GM12878 (cell line): ENCODE measurements around the gene GMCL2. TPM values are rescaled to one million over a fixed set of nuclear protein-coding genes. Genes with fewer than 3 reads are reported as not detected.
A peak's percentile ranks its signal among the peaks of the same experiment; 100 is the strongest.

Source experiments
- CBX3 ChIP-seq: fragments of 200-600 bp; sonication (generic); IDR thresholded peaks from 2 replicates; pipeline ENCODE4 v1.6.1; 2016; ENCODE audit warnings: low read depth, borderline replicate concordance
- KDM1A ChIP-seq: fragments of 200-600 bp; sonication (generic); IDR thresholded peaks from 2 replicates; pipeline ENCODE4 v1.6.1; 2016; ENCODE audit warnings: borderline replicate concordance
- PML ChIP-seq: IDR thresholded peaks from 2 replicates; pipeline ENCODE4 v1.6.1; 2012; ENCODE audit warnings: low read length, inconsistent platforms
- ZNF622 ChIP-seq: fragments of 450-650 bp; IDR thresholded peaks from 2 replicates; pipeline ENCODE4 v1.6.1; 2017; ENCODE audit warnings: mild to moderate bottlenecking, inconsistent platforms
- polyA plus RNA-seq, 11 experiments: library from polyadenylated mRNA; depleted of rRNA in 4 of 11; unstranded in 6 of 11; stranded (reverse) in 5 of 11; fragments of >200 nt; fragmentation: Nextera tagmentation in 4 of 11; fragmentation: Illumina TruSeq in 1 of 11; extraction: Ambion mirVana in 4 of 11; extraction: Trizol in 1 of 11; gene quantifications; 1 replicate in 1 of 11; 2 replicates in 10 of 11; pipeline versions ENCODE4 v1.2.1 to v1.2.3, GENCODE V29; 2011 to 2016; ENCODE audit warnings: inconsistent platforms in 2 of 11, missing spikeins in 2 of 11, low read depth in 1 of 11
- total RNA-seq, 4 experiments: library from RNA; depleted of rRNA in 3 of 4; stranded (reverse); fragments of >200 nt in 3 of 4; fragmentation: Illumina TruSeq in 1 of 4; extraction: Trizol in 1 of 4; gene quantifications; 2 replicates each; pipeline versions ENCODE4 v1.2.1 to v1.2.3, GENCODE V29; 2013 to 2021
- TF ChIP-seq, protein P1 (sequence below): fragments of 450-650 bp; IDR thresholded peaks from 2 replicates; pipeline ENCODE4 v1.6.1; 2017; ENCODE audit warnings: mild to moderate bottlenecking, low read depth, inconsistent platforms; ENCODE audit not compliant: poor library complexity, severe bottlenecking
- TF ChIP-seq, protein P2 (sequence below): fragments of 450-650 bp; IDR thresholded peaks from 2 replicates; pipeline ENCODE4 v1.6.1; 2014; ENCODE audit warnings: mild to moderate bottlenecking

Gene GMCL2
- total and polyA plus RNA-seq, 10 of the 15 experiments (the other 5 are each of a cell fraction or from before 2014, with no cell fraction given) = 0.07 TPM; not detected in 9

DNA sequence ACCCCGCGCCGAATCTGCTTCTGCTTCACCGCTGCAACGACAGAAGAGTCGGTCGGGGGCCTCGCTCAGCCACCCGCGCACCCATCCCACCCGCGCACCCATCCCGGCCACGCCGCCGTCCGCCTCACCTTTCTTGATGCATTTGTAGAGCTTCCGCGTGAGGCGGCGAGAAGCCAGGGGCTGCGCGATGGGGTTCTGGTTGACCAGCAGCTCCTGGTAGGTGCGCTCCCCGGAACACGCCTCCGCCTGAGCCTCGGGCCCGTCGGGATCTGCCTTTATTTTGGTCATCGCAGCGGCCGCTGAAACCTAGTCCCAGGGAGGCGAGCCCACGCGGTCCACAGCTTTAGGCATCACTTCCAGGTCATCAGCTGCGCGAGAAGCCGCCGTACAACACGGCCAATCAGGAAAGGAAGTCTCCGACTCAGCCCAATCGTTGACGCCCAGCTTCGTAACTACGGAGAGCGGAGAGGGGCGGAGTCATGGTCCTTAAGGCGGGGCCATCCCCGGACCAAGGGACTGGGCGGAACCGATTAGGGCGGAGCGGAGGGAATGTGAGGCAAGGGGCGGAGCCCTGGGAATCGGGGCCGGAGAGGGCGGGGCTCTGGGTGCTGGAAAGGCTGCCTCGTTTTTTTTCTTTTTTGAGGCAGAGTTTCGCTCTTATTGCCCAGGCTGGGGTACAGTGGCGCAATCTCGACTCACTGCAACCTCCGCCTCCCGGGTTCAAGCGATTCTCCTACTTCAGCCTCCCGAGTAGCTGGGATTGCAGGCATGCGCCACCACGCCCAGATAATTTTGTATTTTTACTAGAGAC is 33.4 kb downstream of the GMCL2 start, which contains the start of gene NHP2 (continued):
- TF ChIP-seq PML (no peak), CBX3 (no peak), ZNF622 (no peak), KDM1A (no peak)
- TF ChIP-seq, protein P1, sequence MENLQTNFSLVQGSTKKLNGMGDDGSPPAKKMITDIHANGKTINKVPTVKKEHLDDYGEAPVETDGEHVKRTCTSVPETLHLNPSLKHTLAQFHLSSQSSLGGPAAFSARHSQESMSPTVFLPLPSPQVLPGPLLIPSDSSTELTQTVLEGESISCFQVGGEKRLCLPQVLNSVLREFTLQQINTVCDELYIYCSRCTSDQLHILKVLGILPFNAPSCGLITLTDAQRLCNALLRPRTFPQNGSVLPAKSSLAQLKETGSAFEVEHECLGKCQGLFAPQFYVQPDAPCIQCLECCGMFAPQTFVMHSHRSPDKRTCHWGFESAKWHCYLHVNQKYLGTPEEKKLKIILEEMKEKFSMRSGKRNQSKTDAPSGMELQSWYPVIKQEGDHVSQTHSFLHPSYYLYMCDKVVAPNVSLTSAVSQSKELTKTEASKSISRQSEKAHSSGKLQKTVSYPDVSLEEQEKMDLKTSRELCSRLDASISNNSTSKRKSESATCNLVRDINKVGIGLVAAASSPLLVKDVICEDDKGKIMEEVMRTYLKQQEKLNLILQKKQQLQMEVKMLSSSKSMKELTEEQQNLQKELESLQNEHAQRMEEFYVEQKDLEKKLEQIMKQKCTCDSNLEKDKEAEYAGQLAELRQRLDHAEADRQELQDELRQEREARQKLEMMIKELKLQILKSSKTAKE = no peak
- TF ChIP-seq, protein P2, sequence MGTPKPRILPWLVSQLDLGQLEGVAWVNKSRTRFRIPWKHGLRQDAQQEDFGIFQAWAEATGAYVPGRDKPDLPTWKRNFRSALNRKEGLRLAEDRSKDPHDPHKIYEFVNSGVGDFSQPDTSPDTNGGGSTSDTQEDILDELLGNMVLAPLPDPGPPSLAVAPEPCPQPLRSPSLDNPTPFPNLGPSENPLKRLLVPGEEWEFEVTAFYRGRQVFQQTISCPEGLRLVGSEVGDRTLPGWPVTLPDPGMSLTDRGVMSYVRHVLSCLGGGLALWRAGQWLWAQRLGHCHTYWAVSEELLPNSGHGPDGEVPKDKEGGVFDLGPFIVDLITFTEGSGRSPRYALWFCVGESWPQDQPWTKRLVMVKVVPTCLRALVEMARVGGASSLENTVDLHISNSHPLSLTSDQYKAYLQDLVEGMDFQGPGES = 0 out of 2 replicates have a peak, but pooled peaks have one; percentile 16
